Keratinocyte (primary cell): ENCODE measurements around the gene WDR26.
"Not testable (repeated sequence)": the region's sequence is repeated elsewhere in the genome, so short reads cannot be mapped to it uniquely, and the experiment has no call there.

Experiments used
- EZH2 ChIP-seq: IDR thresholded peaks from one replicate; pipeline ENCODE4 v1.6.1; 2012; ENCODE audit warnings: inconsistent platforms, mild to moderate bottlenecking, low read length, moderate library complexity
- TF ChIP-seq, protein P1 (sequence below), 3 experiments: IDR thresholded peaks in 1 of 3; conservative IDR thresholded peaks in 1 of 3; optimal IDR thresholded peaks in 1 of 3; 2 replicates in 2 of 3; 3 replicates in 1 of 3; pipeline versions ENCODE3 to v1.5.1; 2011; ENCODE audit warnings: low read length in 3 of 3, mild to moderate bottlenecking in 3 of 3, moderate library complexity in 2 of 3, control low read depth in 1 of 3, inconsistent platforms in 1 of 3; ENCODE audit not compliant: insufficient read depth in 2 of 3; ENCODE audit errors: extremely low read depth in 1 of 3

DNA sequence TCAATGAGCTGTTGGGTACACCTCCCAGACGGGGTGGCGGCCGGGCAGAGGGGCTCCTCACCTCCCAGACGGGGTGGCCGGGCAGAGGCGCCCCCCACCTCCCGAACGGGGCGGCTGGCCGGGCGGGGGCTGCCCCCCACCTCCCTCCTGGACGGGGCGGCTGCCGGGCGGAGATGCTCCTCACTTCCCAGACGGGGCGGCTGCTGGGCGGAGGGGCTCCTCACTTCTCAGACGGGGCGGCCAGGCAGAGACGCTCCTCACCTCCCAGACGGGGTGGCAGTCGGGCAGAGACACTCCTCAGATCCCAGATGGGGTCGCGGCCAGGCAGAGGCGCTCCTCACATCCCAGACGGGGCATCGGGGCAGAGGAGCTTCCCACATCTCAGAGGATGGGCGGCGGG is 84.9 kb downstream of the WDR26 start:
- TF ChIP-seq, protein P1, sequence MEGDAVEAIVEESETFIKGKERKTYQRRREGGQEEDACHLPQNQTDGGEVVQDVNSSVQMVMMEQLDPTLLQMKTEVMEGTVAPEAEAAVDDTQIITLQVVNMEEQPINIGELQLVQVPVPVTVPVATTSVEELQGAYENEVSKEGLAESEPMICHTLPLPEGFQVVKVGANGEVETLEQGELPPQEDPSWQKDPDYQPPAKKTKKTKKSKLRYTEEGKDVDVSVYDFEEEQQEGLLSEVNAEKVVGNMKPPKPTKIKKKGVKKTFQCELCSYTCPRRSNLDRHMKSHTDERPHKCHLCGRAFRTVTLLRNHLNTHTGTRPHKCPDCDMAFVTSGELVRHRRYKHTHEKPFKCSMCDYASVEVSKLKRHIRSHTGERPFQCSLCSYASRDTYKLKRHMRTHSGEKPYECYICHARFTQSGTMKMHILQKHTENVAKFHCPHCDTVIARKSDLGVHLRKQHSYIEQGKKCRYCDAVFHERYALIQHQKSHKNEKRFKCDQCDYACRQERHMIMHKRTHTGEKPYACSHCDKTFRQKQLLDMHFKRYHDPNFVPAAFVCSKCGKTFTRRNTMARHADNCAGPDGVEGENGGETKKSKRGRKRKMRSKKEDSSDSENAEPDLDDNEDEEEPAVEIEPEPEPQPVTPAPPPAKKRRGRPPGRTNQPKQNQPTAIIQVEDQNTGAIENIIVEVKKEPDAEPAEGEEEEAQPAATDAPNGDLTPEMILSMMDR (optimal IDR thresholded peaks at IDR 0.05 in 1 of 3, IDR thresholded peaks at IDR 0.05 in 1 of 3, conservative IDR thresholded peaks at IDR 0.05 in 1 of 3; ENCODE audit: extremely low read depth in 1 of 3, insufficient read depth in 2 of 3, low read length in 3 of 3): not testable (repeated sequence)
- not testable (repeated sequence) for TF ChIP-seq EZH2
